Measurements from ENCODE around the gene DGKH. TPM values are rescaled to one million over a fixed set of nuclear protein-coding genes. Genes with fewer than 3 reads are reported as not detected.

Gene DGKH
- total and polyA plus RNA-seq, 11 donors = 1.8 to 13.1 (median 7.4) TPM

DNA sequence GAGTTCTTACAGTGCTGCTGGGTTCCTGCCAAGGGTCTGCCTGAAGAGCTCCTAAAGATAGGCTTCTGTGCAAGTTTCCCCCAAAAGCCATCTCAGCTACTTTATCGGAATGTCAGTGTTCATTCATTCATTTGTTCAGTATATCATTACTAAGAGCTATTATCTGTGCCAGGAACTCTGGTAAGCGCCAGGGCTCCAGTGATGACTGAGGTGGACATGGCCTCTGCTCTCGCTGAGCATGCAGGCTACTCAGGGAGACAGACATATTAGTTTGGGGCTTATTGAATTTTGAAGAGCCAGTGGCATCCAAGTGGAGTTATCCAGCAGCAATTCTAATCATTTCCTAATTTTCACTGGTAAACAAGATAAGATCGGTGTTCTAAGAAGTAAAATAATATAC is 65.8 kb downstream of the DGKH start:
- WGBS, 4 donors = 41 to 63% (median 52%) methylated on average over 4 of the region's 4 CpGs
- peak in 2 of 4 donors; percentile 44 to 52 for ATAC-seq
- TF ChIP-seq, protein P1, sequence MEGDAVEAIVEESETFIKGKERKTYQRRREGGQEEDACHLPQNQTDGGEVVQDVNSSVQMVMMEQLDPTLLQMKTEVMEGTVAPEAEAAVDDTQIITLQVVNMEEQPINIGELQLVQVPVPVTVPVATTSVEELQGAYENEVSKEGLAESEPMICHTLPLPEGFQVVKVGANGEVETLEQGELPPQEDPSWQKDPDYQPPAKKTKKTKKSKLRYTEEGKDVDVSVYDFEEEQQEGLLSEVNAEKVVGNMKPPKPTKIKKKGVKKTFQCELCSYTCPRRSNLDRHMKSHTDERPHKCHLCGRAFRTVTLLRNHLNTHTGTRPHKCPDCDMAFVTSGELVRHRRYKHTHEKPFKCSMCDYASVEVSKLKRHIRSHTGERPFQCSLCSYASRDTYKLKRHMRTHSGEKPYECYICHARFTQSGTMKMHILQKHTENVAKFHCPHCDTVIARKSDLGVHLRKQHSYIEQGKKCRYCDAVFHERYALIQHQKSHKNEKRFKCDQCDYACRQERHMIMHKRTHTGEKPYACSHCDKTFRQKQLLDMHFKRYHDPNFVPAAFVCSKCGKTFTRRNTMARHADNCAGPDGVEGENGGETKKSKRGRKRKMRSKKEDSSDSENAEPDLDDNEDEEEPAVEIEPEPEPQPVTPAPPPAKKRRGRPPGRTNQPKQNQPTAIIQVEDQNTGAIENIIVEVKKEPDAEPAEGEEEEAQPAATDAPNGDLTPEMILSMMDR (IDR thresholded peaks at IDR 0.05) = no peak
- TF ChIP-seq POLR2A (IDR thresholded peaks at IDR 0.05) = no peak
- H3K4me1 ChIP-seq = peaks cover 0 to 46% (median 21%) of the 10 kb centered on the region in 12 donors
- H3K36me3 ChIP-seq = no peaks in the 10 kb centered on the region
- no peaks in the 10 kb centered on the region for H3K27me3 ChIP-seq
- no peaks in the 10 kb centered on the region for H3K9me3 ChIP-seq
- no peak overlapping the region for H3K4me3 ChIP-seq
- no peak for DNase-seq
- intact Hi-C loops (cut with DNase I) = loop anchor here in 7 of 10 donors (5.0 to 10.0 kb wide), 7 partner anchors 67 to 762 kb away; partner anchors contain the start of gene DGKH (in 3 of the 7)
- no peak overlapping the region for H3K27ac ChIP-seq

GRCh38 chr13:42114912-42115311 is 66.5 kb downstream of the DGKH start:
- peak in 1 of 4 donors; percentile 40 for ATAC-seq

GRCh38 chr13:42116225-42116624 is 67.8 kb downstream of the DGKH start:
- Histone ChIP-seq H3K27ac (no peak overlapping the region), H3K27me3 (no peaks in the 10 kb centered on the region), H3K4me3 (no peak overlapping the region), H3K9me3 (no peaks in the 10 kb centered on the region), H3K4me1 (peaks cover 0 to 43% (median 21%) of the 10 kb centered on the region in 12 donors), H3K36me3 (no peaks in the 10 kb centered on the region)
- DNase-seq (no peak), ATAC-seq (peak in 1 of 4 donors; percentile 23)
- WGBS, 4 donors = 59 to 74% (median 68%) methylated on average over 2 of the region's 2 CpGs
- intact Hi-C loops (cut with DNase I) = loop anchor here in 1 of 10 donors (10.0 kb wide), 1 partner anchor 731 kb away; no protein-coding TSS in a partner anchor
- TF ChIP-seq POLR2A (IDR thresholded peaks at IDR 0.05) = no peak
- TF ChIP-seq, protein P1 (IDR thresholded peaks at IDR 0.05) = no peak

More at GRCh38 chr13:42114912-42115311, 66.5 kb downstream of the DGKH start:
- intact Hi-C loops (cut with DNase I) = loop anchor here in 7 of 10 donors (5.0 to 10.0 kb wide), 7 partner anchors 68 to 763 kb away; partner anchors contain the start of gene DGKH (in 3 of the 7)
- no peak for TF ChIP-seq POLR2A (IDR thresholded peaks at IDR 0.05)
- TF ChIP-seq, protein P1 (IDR thresholded peaks at IDR 0.05) = no peak
- no peak overlapping the region for H3K4me3 ChIP-seq
- no peaks in the 10 kb centered on the region for H3K9me3 ChIP-seq
- peak overlapping the region in 1 of 12 donors; percentile 5 for H3K27ac ChIP-seq
- H3K4me1 ChIP-seq = peaks cover 0 to 51% (median 21%) of the 10 kb centered on the region in 12 donors
- H3K27me3 ChIP-seq = no peaks in the 10 kb centered on the region
- no peaks in the 10 kb centered on the region for H3K36me3 ChIP-seq
- 56 to 68% (median 58%) methylated on average over 4 of the region's 4 CpGs for WGBS, 4 donors
- DNase-seq = no peak

DNA sequence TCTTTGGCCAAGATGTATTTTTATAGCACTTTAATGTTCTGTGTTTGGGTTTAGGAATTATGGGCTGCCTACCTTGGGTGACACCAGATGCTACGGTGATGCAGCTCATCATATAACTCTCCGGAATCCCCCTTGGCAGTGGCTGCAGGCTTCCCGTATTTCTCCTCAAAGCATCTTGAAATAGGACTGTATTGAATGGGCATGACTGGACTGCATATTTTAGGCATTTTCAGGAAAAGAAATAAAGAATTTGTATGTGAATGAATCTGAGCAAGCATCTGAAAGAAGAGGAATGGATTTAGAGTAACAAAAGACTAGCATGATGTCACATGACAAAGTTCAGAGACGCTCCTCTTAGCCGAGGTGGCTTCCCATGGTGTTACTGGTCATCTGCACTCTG is 70.6 kb downstream of the DGKH start:
- no peak for TF ChIP-seq POLR2A (IDR thresholded peaks at IDR 0.05)
- TF ChIP-seq, protein P1 (IDR thresholded peaks at IDR 0.05) = no peak
- 89 to 98% (median 91%) methylated on average over 5 of the region's 5 CpGs for WGBS, 4 donors
- no peaks in the 10 kb centered on the region for H3K36me3 ChIP-seq
- no peak overlapping the region for H3K4me3 ChIP-seq
- H3K4me1 ChIP-seq = peaks cover 0 to 31% (median 15%) of the 10 kb centered on the region in 12 donors
- ATAC-seq (no peak), DNase-seq (no peak)
- intact Hi-C loops (cut with DNase I) = loop anchor here in 1 of 10 donors (10.0 kb wide), 1 partner anchor 734 kb away; no protein-coding TSS in a partner anchor
- peaks cover 0 to 3% (median 0%) of the 10 kb centered on the region in 12 donors for H3K9me3 ChIP-seq
- H3K27ac ChIP-seq = no peak overlapping the region
- H3K27me3 ChIP-seq = no peaks in the 10 kb centered on the region
